Mucosa of gallbladder (tissue), 1 donor: ENCODE results near the gene KDM7A. TPM values are rescaled to one million over a fixed set of nuclear protein-coding genes. Genes with fewer than 3 reads are reported as not detected.
"Not testable (repeated sequence)": the region's sequence is repeated elsewhere in the genome, so short reads cannot be mapped to it uniquely, and the experiment has no call there.

Experiments
- DNase-seq: peaks from one replicate; pipeline ENCODE4 v3.0.0-alpha.2; 2020; ENCODE audit warnings: low spot score
- total RNA-seq: library from RNA; stranded (reverse); gene quantifications from one replicate; pipeline ENCODE4 v1.2.1, GENCODE V29; 2021
- donor health status: DM: no; HTN: no; CAD: no.

The KDM7A gene
- total RNA-seq, 1 donor from 2014 or later: 9.7 TPM

- no peak for DNase-seq
Measured at GRCh38 chr7:140160308-140160707, 16.5 kb downstream of the KDM7A start.

GRCh38 chr7:140159497-140159896, 17.3 kb downstream of the KDM7A start:
- DNase-seq: no peak

- no peak for DNase-seq
Measured at GRCh38 chr7:140156460-140157080, 20.2 kb downstream of the KDM7A start.

- no peak for DNase-seq
Measured at GRCh38 chr7:140155428-140155827, 21.4 kb downstream of the KDM7A start.

GRCh38 chr7:140153666-140154161, 23.1 kb downstream of the KDM7A start:
- no peak for DNase-seq

- DNase-seq: no peak
Measured at GRCh38 chr7:140146574-140146973, 30.2 kb downstream of the KDM7A start.

- DNase-seq: no peak
Measured at GRCh38 chr7:140145709-140146108, 31.1 kb downstream of the KDM7A start.

- no peak for DNase-seq
Measured at GRCh38 chr7:140144821-140145220, 32.0 kb downstream of the KDM7A start.

- DNase-seq: no peak
Measured at GRCh38 chr7:140143997-140144396, 32.8 kb downstream of the KDM7A start.

GRCh38 chr7:140142031-140142430, 34.8 kb downstream of the KDM7A start:
- no peak for DNase-seq

GRCh38 chr7:140141256-140141655, 35.5 kb downstream of the KDM7A start:
- DNase-seq: no peak

- no peak for DNase-seq
Measured at GRCh38 chr7:140137078-140137477, 39.7 kb downstream of the KDM7A start.

- no peak for DNase-seq
Measured at GRCh38 chr7:140136073-140136472, 40.7 kb downstream of the KDM7A start.

GRCh38 chr7:140134039-140134438, 42.7 kb downstream of the KDM7A start:
- DNase-seq: no peak

GRCh38 chr7:140127360-140128127, 49.2 kb downstream of the KDM7A start:
- DNase-seq: no peak

- DNase-seq: no peak
Measured at GRCh38 chr7:140126435-140127034, 50.2 kb downstream of the KDM7A start.

- no peak for DNase-seq
Measured at GRCh38 chr7:140122965-140123364, 53.8 kb downstream of the KDM7A start.

GRCh38 chr7:140121326-140121725, 55.5 kb downstream of the KDM7A start:
- no peak for DNase-seq

GRCh38 chr7:140114817-140115216, 62.0 kb downstream of the KDM7A start:
- DNase-seq: not testable (repeated sequence)

GRCh38 chr7:140108777-140109176, 68.0 kb downstream of the KDM7A start:
- DNase-seq: not testable (repeated sequence)

- no peak for DNase-seq
Measured at GRCh38 chr7:140096459-140096858, 80.3 kb downstream of the KDM7A start.

GRCh38 chr7:140093375-140093774, 83.4 kb downstream of the KDM7A start:
- DNase-seq: no peak

GRCh38 chr7:140085447-140085846, 91.3 kb downstream of the KDM7A start:
- DNase-seq: no peak
